Epidermal melanocyte (primary cell): ENCODE data around the gene METTL26.

ENCODE experiments used
- DNase-seq: peaks from one replicate; pipeline ENCODE4 v3.0.0; 2011; ENCODE audit warnings: low spot score; ENCODE audit not compliant: insufficient read length

METTL26 gene

DNA sequence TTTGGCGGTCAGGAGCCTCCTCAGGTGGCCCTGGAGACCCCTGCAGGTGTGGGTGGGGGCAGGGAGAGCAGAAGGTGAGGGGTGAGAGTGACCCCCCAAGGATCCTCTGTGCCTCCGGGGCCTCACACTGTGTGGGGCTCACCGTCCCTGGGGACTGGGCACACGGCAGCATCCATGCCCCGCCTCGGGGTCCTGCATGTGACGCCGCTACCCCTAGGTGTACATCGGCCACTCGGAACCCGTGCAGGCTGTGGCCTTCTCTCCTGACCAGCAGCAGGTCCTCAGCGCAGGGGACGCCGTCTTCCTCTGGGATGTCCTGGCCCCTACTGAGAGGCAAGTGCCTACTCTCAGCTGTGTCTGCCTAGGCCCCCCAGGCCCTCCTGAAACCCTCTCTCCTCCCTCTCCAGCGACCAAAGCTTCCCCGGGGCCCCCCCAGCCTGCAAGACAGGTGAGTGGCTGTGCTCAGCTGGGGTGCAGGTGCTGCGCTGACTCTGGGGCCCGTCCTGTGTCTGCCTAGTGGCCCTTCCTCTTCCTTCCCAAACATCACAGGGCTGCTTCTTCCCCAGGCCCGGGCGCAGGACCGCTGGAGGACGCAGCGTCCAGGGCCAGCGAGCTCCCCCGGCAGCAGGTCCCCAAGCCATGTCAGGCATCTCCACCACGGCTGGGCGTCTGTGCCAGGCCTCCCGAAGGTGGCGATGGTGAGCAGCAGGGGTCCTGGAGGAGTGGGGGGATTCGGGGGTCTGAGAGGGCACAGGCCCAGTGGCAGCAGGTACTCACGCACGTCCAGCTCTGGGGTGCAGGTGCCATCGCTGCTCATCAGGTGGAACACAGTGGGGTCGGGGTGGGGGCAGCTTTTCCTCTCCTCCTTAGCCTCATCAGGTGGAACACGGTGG lies 22.8 kb upstream of the METTL26 start:
- no peak for DNase-seq

DNA sequence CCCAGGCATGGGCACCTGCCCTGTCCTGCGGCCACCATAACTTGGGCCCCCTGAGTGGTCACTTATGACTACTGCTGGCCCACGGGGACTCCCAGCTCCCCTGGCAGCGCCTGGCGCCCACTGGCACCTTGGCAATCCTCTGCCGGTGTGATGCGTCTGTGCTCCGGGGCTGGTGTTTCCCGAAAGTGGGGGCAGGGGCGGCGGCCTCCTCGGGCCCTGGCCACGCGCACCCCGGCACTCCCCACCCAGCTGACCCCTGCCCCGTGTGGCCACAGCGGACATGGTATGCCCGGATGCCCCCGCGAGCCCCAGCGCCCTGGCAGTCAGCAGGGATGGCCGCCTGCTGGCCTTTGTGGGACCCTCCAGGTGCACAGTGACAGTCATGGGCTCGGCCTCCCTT lies 21.4 kb upstream of the METTL26 start:
- no peak for DNase-seq

DNA sequence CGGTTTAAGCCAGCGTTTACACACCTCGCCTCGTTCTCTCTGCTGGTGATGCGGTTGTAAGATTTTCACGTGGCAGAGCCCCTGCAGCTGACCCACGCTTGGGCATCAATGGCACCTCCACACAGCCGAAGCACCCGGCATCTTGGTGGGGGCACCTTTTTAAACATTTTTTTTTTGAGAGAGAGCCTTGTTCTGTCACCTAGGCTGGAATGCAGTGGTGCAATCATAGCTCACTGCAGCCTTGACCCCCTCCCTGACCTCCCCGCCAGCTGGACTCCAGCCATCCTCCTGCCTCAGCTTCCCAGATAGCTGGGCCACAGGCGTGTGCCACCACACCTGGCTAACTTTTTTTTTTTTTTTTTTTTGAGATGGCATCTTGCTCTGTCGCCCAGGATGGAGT lies 17.9 kb upstream of the METTL26 start:
- no peak for DNase-seq

DNA sequence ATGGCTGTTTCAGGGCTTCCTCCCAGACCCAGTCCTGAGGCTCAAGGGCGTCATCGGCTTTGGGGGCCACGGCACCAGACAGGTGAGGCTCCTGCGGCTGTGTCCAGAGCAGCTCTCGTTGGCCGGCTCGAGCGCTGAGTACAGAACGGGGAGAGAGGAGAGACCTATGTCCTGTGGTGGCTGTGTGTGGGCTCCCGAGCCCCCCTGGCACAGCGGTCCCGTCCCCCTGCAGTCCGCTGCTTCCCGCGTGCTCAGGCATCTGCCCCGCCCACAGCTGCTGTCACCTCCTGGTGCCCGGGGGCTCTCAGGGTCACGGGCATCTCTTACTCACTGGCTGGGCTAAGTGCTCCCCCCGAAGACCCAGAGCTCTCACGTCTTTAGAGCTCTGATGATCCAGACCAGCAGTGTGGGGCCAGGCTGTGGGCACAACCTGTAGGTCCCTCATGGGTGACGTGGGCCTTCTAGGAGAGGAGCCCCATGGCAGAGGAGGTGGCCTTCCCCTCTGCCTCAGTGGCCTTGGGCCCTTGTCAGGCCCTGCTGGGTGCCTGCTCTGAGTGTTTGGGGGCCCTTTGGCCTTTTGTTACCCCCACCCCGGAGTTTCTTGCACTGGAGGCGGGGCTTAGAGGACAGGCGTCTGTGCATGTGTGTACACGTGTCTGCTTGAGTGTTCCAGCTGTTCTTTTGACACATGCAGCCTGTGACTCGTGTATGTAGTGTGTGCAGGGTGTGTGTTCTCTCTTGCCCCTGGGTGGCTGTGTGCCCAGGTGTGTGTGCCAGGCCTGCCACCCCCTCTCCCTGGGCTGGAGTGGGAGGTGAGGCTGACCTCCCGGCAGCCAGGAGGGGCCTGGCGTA lies 16.6 kb upstream of the METTL26 start:
- no peak for DNase-seq

DNA sequence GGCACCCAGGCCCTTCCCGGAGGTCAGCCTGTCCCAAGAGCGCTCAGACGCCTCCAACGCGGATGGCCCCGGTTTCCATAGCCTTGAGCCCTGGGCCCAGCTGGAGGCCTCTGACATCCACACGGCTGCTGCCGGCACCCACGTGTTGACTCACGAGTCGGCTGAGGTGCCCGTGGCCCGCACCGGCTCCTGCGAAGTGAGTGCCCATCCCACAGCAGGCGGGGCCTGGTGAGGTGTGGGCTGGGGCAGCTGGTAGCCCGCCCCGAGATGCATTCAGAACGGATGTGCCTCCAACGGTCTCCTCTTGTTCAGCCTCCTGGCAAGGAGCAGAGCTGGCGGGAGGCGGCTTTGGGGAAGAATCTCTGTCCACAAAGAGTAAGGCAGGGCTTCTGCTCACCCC lies 15.7 kb upstream of the METTL26 start:
- no peak for DNase-seq

DNA sequence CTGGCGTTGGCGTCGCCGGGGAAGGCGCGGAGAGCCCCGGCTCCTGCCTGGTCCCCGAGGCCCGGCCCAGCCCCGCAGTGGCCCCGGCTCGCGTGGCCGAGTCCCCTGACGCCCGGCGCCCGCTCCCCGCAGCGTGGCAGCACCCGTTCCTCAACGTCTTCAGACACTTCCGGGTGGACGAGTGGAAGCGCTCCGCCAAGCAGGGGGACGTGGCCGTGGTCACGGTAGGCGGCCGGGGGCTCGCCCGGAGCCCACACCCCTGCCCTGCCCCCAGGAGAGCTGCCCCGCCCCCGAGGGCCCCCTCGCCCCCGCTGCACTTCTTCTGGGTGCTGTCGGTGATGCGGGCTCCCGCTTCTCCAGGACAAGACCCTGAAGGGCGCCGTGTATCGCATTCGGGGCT lies 13.5 kb upstream of the METTL26 start:
- no peak for DNase-seq

DNA sequence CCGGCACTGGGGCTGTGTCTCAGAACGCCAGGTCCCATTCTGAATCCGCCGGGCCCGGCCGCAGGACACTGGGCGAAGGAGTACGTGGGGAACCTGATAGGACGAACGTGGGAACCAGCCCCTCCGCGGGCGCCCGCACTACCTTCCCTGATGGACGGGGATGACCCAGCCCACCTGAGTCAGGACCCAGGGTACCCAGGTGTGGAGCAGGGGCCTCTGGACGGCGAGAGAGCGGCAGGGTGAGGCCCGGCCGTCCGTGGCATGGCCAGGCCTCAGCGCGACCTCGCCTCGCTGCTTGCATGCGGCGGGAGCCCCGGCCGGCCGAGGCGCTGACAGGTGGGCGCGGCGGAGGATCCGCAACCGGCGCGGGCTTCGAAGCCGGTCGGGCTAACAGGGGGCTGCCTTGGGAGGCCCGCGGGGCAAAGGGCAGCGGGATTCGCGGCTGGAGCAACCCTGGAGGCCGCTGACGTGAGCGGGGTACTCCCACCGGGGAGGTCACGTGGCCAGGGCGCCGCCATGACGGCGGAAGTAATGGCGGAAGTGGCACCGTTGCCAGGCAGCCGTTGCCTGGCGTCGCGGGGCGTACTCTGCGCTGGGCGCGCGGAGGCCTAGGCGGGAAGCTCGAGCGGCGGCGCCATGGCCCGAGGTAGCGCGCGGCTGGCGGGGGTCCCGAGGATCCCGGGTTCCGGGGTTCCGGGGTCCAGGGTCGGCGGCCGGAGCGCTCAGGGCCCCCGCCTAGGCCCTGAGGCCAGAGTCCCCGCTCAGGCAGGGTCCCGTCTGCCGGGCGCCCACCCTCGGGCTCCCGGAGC lies 12.9 kb upstream of the METTL26 start, which contains the start of gene WDR90:
Gene WDR90, plus strand, starts transcription at position 585 of the 809 bp plus-strand sequence. Its CDS starts 52 bp downstream, at position 637.
- DNase-seq, result peak; percentile 100

DNA sequence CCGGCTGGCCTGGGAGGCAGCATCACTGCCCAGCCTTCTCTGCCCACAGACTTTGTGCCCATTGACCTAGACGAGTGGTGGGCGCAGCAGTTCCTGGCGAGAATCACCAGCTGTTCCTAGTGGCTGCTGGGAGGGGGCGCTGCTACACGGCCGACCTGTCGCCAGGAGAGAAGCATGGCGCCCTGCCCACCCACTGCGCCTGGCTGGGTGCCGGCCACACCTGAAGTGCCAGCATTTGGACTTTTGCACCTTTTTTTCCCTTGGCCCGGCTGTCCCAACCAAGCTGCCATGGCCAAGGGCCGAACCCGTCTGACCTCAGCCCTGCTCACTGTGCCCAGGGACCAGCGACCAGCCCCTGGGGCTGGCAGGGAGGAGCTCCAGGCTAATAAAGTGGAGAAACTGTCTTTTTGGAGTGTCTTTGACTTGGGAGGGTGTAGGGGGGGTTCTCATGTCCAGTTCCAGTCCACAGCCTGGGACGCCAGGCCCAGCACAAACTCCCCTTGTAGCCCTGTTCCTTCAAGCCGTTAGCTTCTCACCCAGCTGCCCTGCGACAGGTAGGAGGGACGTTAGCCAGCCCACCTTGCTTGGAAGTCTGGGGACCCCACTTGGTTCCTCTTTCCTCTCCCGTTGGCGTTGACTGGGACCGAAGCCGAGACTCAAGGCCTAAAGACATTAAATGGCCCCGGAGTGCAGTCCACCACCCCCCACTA lies 12.1 kb upstream of the METTL26 start:
- no peak for DNase-seq

DNA sequence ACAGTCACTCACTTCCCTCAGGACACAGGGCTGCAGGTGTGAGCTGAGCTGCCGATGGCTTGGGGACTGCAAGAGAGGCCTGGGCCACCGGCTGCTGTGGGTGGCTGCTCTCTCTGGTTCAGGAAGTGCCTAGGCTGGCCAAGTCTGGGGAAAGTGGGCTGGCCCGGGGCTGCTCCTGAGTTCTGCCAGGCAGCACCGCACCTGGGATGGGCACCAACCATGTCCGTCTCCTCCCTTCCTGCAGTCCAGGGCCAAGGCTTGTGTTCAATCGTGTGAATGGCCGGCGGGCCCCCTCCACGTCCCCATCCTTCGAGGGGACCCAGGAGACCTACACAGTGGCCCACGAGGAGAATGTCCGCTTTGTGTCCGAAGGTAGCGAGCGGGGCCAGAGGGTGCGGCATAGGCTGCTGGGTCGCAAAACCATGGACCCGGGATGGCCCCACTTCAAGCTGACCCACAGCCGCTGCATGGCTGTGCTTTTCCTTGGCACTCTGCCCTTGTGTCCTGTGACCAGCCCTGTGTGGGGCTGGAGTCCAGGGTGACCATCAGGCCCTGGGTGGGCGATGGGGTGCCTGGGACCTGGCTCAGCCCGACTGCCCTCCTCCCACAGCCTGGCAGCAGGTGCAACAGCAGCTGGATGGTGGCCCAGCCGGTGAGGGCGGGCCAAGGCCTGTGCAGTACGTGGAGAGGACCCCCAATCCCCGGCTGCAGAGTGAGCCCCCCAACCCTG lies 11.2 kb upstream of the METTL26 start:
- no peak for DNase-seq

DNA sequence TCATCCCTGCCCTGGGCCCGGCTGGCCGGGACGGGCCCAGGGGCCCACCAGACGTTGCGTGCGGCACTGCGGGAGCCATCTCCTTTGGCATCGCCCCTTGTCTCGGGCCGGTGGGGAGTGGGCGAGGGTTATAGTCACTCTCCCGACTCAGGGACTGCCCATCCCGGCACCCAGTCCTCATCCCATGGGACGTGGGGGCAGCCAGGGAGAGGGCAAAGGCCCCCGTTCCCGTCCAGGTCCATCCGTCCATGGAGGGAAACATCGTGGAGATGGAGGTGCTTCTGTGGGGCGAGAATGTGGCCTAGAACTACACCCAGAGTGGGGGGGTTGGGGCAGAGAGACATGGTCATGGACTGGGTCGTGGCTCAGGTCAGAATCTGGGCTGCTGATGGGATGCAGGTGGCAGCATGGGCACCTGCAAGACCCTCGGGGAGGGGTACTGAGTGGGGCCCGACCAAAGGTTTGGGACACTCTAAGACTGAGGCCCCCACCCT lies 10.6 kb upstream of the METTL26 start:
- DNase-seq, result no peak

DNA sequence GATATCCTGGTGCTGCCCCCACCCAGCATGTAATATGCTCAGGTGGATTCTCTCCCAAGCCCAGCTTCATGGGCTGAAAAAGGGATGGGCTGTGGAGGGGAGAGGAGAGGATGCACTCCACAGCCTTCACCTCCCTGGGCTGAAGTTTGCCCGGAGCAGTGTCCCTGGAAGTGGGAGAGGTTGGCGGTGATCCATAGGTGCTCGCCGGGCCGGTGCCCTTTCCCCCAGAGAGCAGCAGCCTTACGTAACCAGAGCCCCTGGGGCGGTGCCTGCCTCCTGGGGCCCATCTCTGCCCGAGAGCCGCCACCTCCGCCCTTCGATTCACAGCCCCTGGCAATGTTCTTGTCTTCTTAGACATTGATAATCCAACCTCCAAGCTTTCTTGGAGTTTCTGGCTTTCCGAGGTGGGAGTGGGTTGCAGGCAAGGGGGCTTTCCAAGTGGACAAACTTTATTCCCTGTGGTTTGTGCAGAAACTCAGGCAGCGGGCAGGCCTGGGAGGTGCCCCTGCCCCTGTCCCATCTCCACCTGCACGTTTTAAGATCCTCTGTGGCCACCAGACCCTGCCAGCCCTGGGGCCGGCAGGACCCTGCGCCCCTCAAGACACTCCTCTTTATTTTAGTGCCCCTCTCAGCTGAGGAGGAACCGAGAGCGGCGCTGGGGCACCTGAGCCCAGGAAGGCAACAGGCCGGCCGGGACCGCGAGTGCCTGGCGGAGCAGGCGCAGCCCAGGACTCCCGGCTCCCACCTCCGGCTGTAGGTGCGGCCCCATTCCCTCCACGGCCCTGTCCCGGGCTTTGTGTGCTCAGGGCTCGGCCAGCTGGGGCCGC lies 10.0 kb upstream of the METTL26 start:
- no peak for DNase-seq

DNA sequence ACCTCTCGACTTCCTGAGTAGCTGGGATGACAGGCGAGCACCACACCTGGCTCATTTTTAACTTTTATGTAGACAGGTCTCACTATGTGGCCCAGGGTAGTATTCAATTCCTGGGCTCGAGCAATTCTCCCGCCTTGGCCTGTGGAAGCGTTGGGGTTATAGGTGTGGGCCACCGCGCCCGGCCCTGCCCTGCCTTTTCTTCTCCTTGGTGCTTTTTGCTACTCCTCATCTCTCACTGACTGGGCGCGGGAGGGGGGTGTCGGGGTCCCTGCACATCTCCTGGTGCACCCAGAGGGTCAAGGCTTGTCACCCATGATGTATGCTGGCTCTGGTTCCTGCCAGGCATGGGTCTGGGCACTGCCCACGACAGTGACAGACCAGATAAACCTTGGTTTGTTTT lies 8.5 kb upstream of the METTL26 start:
- no peak for DNase-seq

DNA sequence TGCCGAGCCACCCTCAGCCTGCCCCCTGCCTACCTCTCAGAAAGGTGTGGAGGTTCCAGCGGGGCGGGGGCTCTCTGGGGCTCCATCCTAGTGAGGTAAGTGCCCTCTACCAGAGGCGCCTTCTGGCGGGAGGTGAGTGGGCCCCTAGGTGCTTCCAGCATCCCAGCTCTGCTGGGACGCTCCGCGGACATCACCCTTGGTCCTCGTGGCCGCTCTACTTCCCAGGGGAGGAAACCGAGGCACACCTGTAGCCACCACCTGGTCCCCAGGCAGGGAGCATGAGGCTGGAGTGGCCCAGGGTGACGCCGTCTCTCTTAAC lies 6.9 kb upstream of the METTL26 start:
- DNase-seq, result no peak

DNA sequence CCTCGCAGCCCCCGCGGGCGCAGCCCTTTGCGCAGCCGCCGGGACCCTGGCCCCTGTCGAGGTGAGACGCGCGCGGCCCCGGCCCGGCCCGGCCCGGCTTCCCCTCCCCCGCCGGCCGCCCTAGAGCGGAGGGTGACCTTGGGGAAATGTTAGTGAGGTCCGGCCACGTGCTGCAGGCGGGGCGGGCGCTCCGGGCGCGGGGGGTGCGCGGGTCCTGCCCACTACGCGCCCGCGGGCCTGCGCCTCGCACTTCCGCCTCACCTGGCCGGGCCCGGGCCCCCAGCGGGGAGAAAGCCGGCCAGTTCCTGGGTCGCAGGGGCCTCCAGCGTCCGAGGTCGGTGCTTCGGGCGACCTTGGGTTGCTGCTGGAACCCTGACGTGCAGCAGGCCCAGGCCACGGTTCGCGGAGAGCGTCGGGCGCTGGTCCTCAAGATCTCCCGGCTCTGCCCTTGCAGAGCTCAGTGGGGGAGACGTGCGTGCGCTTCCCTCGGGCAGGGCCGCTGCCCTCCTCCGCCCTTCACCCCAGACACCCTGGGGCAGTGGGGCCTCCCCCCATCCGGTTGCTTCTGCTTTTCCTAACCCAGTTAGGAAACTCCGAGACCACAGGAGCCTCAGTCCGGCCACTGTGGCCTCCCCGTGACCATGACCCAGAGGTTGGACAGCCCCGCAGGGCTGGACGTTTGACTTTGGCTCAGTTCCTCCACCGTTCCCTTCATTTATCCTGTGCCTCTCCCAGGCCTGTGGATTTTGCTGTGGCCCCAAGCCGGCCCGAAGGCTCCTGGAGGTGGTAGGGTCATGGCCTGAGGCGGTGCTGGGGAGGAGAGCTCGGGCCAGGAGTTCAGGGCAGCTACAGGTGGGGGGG lies 6.3 kb upstream of the METTL26 start:
- DNase-seq, result no peak

DNA sequence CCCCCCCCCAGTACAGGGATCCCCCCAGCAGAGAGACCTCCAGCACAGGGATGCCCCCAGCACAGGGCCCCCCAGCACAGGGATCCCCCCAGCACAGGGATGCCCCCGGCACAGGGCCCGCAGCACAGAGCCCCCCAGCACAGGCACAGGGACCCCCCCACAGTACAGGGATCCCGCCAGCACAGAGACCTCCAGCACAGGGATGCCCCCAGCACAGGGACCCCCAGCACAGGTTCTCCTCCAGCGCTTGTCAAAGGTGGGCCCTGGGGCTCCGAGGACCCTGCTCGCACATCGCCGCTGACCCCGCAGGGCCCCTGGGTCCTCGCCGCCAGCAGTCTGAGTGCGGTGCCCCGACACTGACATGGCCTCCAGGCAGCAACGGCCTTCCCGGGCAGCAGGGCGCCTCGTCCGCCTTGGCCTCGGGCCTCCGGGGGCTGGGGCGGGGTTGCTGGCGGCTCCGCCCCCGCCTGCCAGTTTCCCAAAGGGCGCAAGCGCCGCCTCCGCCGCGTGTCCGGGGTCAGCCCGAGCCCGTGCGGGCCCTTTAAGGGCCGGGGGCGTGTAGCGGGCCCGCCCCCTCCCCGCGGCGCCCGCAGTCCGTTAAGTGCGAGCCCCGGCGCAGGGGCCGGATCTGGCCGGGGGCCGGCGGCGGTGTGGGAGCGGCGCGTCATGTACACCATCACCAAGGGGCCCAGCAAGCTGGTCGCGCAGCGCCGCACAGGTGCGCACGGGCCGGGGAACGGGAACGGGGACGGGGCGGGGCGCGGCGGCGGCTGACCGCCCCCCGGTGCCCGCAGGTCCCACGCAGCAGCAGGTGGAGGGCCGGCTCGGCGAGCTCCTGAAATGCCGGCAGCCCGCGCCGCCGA lies 5.5 kb upstream of the METTL26 start, which contains the start of gene MCRIP2:
Gene MCRIP2, plus strand, starts transcription at position 503 of the 863 bp plus-strand sequence. Its CDS starts 164 bp downstream, at position 667.
- DNase-seq, result peak; percentile 93

DNA sequence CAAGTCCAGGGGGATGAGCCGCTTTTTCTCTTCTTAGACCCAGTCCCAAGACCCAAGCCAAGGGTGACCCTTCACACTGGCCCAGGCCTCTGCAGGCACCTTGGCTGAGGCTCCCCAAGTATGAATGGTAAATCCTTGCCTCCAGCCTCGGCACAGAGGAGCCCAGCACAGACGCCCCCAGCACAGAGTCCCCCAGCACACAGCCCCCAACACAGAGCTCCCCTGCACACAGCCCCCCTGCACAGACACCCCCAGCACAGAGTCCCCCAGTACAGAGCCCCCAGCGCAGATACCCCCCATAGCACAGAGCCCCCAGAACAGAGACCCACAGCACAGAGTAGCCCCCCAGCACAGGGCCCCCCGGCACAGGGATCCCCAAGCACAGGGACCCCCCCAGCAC lies 4.5 kb upstream of the METTL26 start:
- DNase-seq, result no peak

DNA sequence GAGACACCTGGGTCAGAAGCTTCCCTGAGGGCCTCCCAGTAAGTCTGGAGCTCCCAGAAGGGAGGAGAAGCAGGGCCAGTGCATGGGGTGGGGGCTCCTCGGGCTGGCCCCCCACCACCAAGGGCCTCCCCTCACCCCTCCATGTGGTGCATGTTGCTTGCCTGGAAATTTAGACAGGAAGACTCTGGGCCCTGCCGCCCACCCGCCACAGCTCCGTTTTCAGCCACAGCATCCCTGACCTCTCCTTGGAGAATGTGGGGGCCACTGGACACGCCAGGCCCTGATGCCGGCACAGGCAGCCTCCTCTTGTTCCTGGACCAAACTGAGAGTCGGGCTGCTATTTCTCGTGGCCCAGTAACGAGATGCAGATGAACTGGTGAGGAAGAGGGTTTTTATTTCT lies 2.7 kb upstream of the METTL26 start:
- DNase-seq, result no peak
